Neuronal stem cell (in vitro differentiated cells): ENCODE data around the gene RPUSD1.
A peak's percentile ranks its signal among the peaks of the same experiment; 100 is the strongest.

Experiments used
- DNase-seq: peaks from one replicate; pipeline ENCODE4 v3.0.0-alpha.2; 2013; ENCODE audit warnings: low spot score
- H2AFZ ChIP-seq: one replicate; pipeline ENCODE4 v1.6.1; 2013; ENCODE audit warnings: mild to moderate bottlenecking, low read length, inconsistent platforms
- H2AK5ac ChIP-seq: 2 replicates; pipeline ENCODE4 v1.6.1; 2013; ENCODE audit warnings: low read depth, mild to moderate bottlenecking, inconsistent platforms, low read length, moderate library complexity, mixed read lengths
- H2BK120ac ChIP-seq: 2 replicates; pipeline ENCODE4 v1.6.1; 2013; ENCODE audit warnings: low read depth, mild to moderate bottlenecking, inconsistent platforms, low read length, moderate library complexity, mixed read lengths
- H2BK12ac ChIP-seq: one replicate; pipeline ENCODE4 v1.6.1; 2013; ENCODE audit warnings: low read length, inconsistent platforms
- H2BK15ac ChIP-seq: 2 replicates; pipeline ENCODE4 v1.6.1; 2013; ENCODE audit warnings: mild to moderate bottlenecking, low read length, inconsistent platforms, mixed read lengths
- H2BK5ac ChIP-seq: one replicate; pipeline ENCODE4 v1.6.1; 2013; ENCODE audit warnings: inconsistent platforms, mild to moderate bottlenecking, low read length, moderate library complexity
- H3K14ac ChIP-seq: one replicate; pipeline ENCODE4 v1.6.1; 2013; ENCODE audit warnings: low read length, inconsistent platforms
- H3K18ac ChIP-seq: 2 replicates; pipeline ENCODE4 v1.6.1; 2013; ENCODE audit warnings: low read length, inconsistent platforms
- H3K23ac ChIP-seq: 2 replicates; pipeline ENCODE4 v1.6.1; 2013; ENCODE audit warnings: low read depth, mild to moderate bottlenecking, mixed read lengths, low read length, inconsistent platforms; ENCODE audit not compliant: poor library complexity
- H3K27ac ChIP-seq: replicated peaks from 3 replicates; pipeline ENCODE4 v1.5.1; 2013; ENCODE audit warnings: low read length, inconsistent platforms
- H3K27me3 ChIP-seq, 3 experiments: 2 replicates each; pipeline ENCODE4 v1.6.1; 2013; ENCODE audit warnings: low read length in 3 of 3, mild to moderate bottlenecking in 2 of 3, inconsistent platforms in 1 of 3, low read depth in 1 of 3, mixed read lengths in 1 of 3, moderate library complexity in 1 of 3; ENCODE audit not compliant: control insufficient read depth in 3 of 3, insufficient read depth in 3 of 3
- H3K36me3 ChIP-seq, 2 donors: replicated peaks in 1 of 2; 2 replicates each; pipeline ENCODE4 v1.6.1; 2013; ENCODE audit warnings: low read length in 2 of 2; ENCODE audit not compliant: control insufficient read depth in 2 of 2, insufficient read depth in 2 of 2
- H3K4ac ChIP-seq: 2 replicates; pipeline ENCODE4 v1.6.1; 2013; ENCODE audit warnings: inconsistent platforms, mild to moderate bottlenecking, low read length, moderate library complexity
- H3K4me1 ChIP-seq, 2 donors: 1 replicate in 1 of 2; 2 replicates in 1 of 2; pipeline ENCODE4 v1.6.1; 2013; ENCODE audit warnings: low read length in 2 of 2, low read depth in 1 of 2; ENCODE audit not compliant: control insufficient read depth in 2 of 2, insufficient read depth in 1 of 2
- H3K4me2 ChIP-seq: one replicate; pipeline ENCODE4 v1.6.1; 2013; ENCODE audit warnings: mild to moderate bottlenecking, low read length, inconsistent platforms; ENCODE audit not compliant: insufficient read depth, poor library complexity, severe bottlenecking
- H3K4me3 ChIP-seq, 2 donors: 2 replicates each; pipeline ENCODE4 v1.5.1; 2013; ENCODE audit warnings: low read length in 2 of 2, mild to moderate bottlenecking in 2 of 2, inconsistent platforms in 1 of 2, moderate library complexity in 1 of 2
- H3K79me1 ChIP-seq: one replicate; pipeline ENCODE4 v1.6.1; 2013; ENCODE audit warnings: low read depth, mild to moderate bottlenecking, inconsistent platforms, low read length, moderate library complexity
- H3K9ac ChIP-seq: one replicate; pipeline ENCODE4 v1.6.1; 2013; ENCODE audit warnings: mild to moderate bottlenecking, low read depth, low read length, inconsistent platforms; ENCODE audit not compliant: poor library complexity
- H3K9me3 ChIP-seq, 2 donors: replicated peaks in 1 of 2; 2 replicates each; pipeline versions ENCODE3 to v1.6.1; 2013; ENCODE audit warnings: low read length in 2 of 2, mild to moderate bottlenecking in 2 of 2, inconsistent platforms in 1 of 2, low read depth in 1 of 2, mixed read lengths in 1 of 2, moderate library complexity in 1 of 2; ENCODE audit not compliant: control insufficient read depth in 2 of 2, insufficient read depth in 1 of 2
- H4K8ac ChIP-seq: one replicate; pipeline ENCODE4 v1.6.1; 2013; ENCODE audit warnings: low read depth, mild to moderate bottlenecking, inconsistent platforms, low read length, moderate library complexity
- H4K91ac ChIP-seq: one replicate; pipeline ENCODE4 v1.6.1; 2013; ENCODE audit warnings: low read length, low read depth, mild to moderate bottlenecking, inconsistent platforms; ENCODE audit not compliant: poor library complexity
- WGBS, 2 donors: extraction: QIAGEN DNeasy Blood & Tissue Kit; methylation state at CpG; one replicate each; pipeline ENCODE4 v1.1.7; 2013; ENCODE audit warnings: missing lambda C conversion rate in 2 of 2, mixed read lengths in 1 of 2; ENCODE audit not compliant: insufficient read length in 2 of 2, insufficient replicate concordance in 1 of 2; ENCODE audit errors: extremely low coverage in 2 of 2; 5-methylcytosine and 5-hydroxymethylcytosine counted together

The RPUSD1 gene

DNA sequence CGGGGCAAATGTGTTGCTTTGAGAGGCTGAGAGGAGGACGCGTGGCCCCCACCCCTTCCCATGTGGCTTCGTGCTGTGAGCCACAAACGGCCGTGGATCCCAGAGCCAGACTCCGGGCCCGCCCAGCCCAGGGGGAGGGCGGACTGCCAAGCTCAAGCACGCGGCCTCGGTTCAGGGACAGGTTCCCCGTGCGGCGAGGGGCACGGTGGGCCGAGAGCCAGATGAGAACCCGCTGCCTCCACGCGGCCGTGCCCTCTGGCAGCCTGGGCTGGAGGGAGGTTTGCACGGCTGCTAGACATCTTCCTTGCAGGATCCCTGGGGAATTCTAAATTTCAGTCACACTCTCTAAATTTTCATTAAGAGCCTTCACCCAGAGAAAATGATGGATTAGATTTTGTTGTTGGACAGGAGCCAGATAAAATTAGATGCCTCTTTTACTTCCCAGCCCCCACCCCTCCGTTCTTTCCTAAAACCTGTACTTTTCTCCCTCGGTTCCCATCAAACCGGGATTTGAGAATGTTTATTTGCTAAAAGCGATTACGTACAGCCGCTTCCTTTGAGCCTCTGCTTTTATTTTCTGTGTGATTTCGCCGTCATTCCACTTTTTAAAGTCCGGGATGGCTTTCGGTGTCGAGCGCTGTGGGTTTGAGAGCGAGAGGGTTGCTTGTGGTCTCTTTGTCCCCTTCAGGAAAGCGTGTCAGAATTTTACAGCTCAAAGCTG is 37.3 kb upstream of the RPUSD1 start:
- Histone ChIP-seq H3K27me3 (peaks cover 0 to 42% (median 0%) of the 10 kb centered on the region in 3 experiments), H3K18ac (peak overlapping the region; percentile 52), H3K4me1 (peaks cover 3% of the 10 kb centered on the region in 2 donors), H3K9ac (no peak overlapping the region), H4K91ac (no peak overlapping the region), H2BK12ac (peak overlapping the region; percentile 90), H4K8ac (no peak overlapping the region), H3K4me2 (no peak overlapping the region), H2BK15ac (peak overlapping the region; percentile 85), H3K4ac (no peak overlapping the region), H3K27ac (no peak overlapping the region), H3K79me1 (peaks cover 2% of the 10 kb centered on the region), H3K4me3 (no peak overlapping the region), H3K9me3 (peaks cover 10 to 15% of the 10 kb centered on the region in 2 donors), H2AK5ac (peak overlapping the region; percentile 95), H2BK5ac (no peak overlapping the region), H3K14ac (peak overlapping the region; percentile 82), H2BK120ac (peak overlapping the region; percentile 72), H3K36me3 (no peaks in the 10 kb centered on the region), H2AFZ (peak overlapping the region; percentile 22), H3K23ac (peak overlapping the region; percentile 95)
- DNase-seq, result no peak
- WGBS, 2 donors, result no CpG with 5 or more reads among the region's 36 CpGs

DNA sequence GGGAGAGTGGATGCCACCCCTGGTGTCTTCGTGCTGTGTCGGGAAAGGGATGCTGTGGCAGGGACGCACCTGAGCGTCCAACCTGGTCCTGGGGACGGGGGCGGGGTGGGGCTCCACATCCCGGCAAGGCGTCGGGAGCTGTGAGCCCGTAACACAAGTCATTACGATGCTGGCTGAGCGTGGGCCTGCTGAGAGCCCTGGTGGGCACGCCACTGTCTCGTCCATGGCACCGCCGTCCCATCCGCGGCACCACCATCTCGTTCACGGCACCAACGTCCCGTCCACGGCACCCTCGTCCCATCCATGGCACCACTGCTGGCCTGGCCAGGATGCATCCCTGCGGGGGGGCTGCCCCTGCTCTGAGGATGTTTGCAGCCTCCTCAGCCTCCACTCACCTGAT is 36.4 kb upstream of the RPUSD1 start:
- Histone ChIP-seq H3K4me3 (no peak overlapping the region), H3K23ac (peak overlapping the region; percentile 89), H3K9me3 (peaks cover 8 to 15% of the 10 kb centered on the region in 2 donors), H3K79me1 (peaks cover 2% of the 10 kb centered on the region), H3K4me1 (peaks cover 3% of the 10 kb centered on the region in 2 donors), H2AFZ (no peak overlapping the region), H2BK12ac (peak overlapping the region; percentile 58), H2BK120ac (no peak overlapping the region), H2AK5ac (peak overlapping the region; percentile 95), H3K27ac (no peak overlapping the region), H4K8ac (peak overlapping the region; percentile 43), H3K14ac (peak overlapping the region; percentile 56), H4K91ac (peak overlapping the region; percentile 72), H3K18ac (peak overlapping the region; percentile 80), H3K9ac (peak overlapping the region; percentile 4), H3K27me3 (peaks cover 0 to 33% (median 0%) of the 10 kb centered on the region in 3 experiments), H3K4me2 (no peak overlapping the region), H2BK15ac (peak overlapping the region; percentile 92), H3K4ac (peak overlapping the region; percentile 66), H3K36me3 (no peaks in the 10 kb centered on the region), H2BK5ac (peak overlapping the region; percentile 66)
- no peak for DNase-seq
- whole genome bisulfite sequencing, 2 donors, result no CpG with 5 or more reads among the region's 25 CpGs

DNA sequence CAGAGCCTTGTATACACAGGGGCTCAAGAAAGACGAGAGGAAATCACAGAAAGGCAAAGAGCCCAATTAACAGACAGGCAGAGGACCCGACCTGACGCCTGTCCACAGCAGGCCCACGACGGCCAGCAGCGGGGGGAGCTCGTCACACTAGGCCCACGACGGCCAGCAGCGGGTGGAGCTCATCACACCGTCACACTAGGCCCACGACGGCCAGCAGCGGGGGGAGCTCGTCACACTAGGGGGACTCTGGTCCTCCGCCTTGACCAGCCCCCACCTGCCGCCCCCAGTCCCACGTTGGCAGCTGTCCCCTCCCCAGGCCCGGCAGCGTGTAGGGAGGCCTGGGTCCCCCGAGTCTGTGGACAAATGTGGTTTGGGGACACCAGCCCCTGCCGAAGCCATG is 36.0 kb upstream of the RPUSD1 start:
- H3K14ac ChIP-seq, result no peak overlapping the region
- peaks cover 2% of the 10 kb centered on the region for H3K79me1 ChIP-seq
- H2BK12ac ChIP-seq, result no peak overlapping the region
- H3K36me3 ChIP-seq, result no peaks in the 10 kb centered on the region
- peaks cover 3% of the 10 kb centered on the region in 2 donors for H3K4me1 ChIP-seq
- no peak overlapping the region for H2AFZ ChIP-seq
- H3K4ac ChIP-seq, result peak overlapping the region; percentile 89
- peaks cover 0 to 32% (median 0%) of the 10 kb centered on the region in 3 experiments for H3K27me3 ChIP-seq
- peak overlapping the region; percentile 66 for H2BK5ac ChIP-seq
- H2BK120ac ChIP-seq, result peak overlapping the region; percentile 61
- H3K9ac ChIP-seq, result no peak overlapping the region
- peak overlapping the region; percentile 65 for H4K8ac ChIP-seq
- no peak overlapping the region for H4K91ac ChIP-seq
- H3K23ac ChIP-seq, result peak overlapping the region; percentile 89
- no peak for DNase-seq
- peak overlapping the region; percentile 92 for H2BK15ac ChIP-seq
- H3K18ac ChIP-seq, result peak overlapping the region; percentile 80
- WGBS, 2 donors, result no CpG with 5 or more reads among the region's 22 CpGs
- H3K4me3 ChIP-seq, result peak overlapping the region in 1 of 2 donors; percentile 35
- no peak overlapping the region for H3K27ac ChIP-seq
- peaks cover 8 to 15% of the 10 kb centered on the region in 2 donors for H3K9me3 ChIP-seq
- H2AK5ac ChIP-seq, result peak overlapping the region; percentile 95
- no peak overlapping the region for H3K4me2 ChIP-seq

DNA sequence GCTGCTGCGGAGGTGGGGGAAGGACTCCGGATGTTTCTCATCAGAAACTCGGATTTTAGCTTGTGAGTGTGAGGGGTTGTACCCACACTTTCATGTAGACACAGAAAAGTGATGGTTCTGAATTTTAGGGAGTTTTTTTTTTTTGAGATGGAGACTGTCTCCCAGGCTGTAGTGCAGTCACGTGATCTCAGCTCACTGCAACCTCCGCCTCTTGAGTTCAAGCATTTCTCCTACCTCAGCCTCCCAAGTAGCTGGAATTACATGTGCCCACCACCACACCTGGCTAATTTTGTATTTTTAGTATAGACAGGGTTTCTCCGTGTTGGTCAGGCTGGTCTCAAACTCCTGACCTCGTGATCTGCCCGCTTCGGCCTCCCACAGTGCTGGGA is 34.7 kb upstream of the RPUSD1 start:
- H3K4ac ChIP-seq, result no peak overlapping the region
- peaks cover 2% of the 10 kb centered on the region for H3K79me1 ChIP-seq
- H4K8ac ChIP-seq, result no peak overlapping the region
- H3K23ac ChIP-seq, result no peak overlapping the region
- H4K91ac ChIP-seq, result no peak overlapping the region
- H3K36me3 ChIP-seq, result no peaks in the 10 kb centered on the region
- H2BK12ac ChIP-seq, result no peak overlapping the region
- no peak overlapping the region for H2AFZ ChIP-seq
- no peak overlapping the region for H3K4me3 ChIP-seq
- peaks cover 0 to 28% (median 0%) of the 10 kb centered on the region in 3 experiments for H3K27me3 ChIP-seq
- H3K18ac ChIP-seq, result no peak overlapping the region
- no peak for DNase-seq
- peaks cover 3% of the 10 kb centered on the region in 2 donors for H3K4me1 ChIP-seq
- no CpG with 5 or more reads among the region's 9 CpGs for WGBS, 2 donors
- H3K14ac ChIP-seq, result no peak overlapping the region
- no peak overlapping the region for H2BK5ac ChIP-seq
- no peak overlapping the region for H3K4me2 ChIP-seq
- peaks cover 8 to 15% of the 10 kb centered on the region in 2 donors for H3K9me3 ChIP-seq
- H3K27ac ChIP-seq, result no peak overlapping the region
- no peak overlapping the region for H3K9ac ChIP-seq
- peak overlapping the region; percentile 62 for H2BK15ac ChIP-seq
- no peak overlapping the region for H2BK120ac ChIP-seq
- H2AK5ac ChIP-seq, result no peak overlapping the region
